OCI-LY1 (cell line): Measurements from ENCODE around the gene LCN6.
"Not testable (repeated sequence)": the region's sequence is repeated elsewhere in the genome, so short reads cannot be mapped to it uniquely, and the experiment has no call there.

ENCODE experiments used
- H2AFZ ChIP-seq: fragments of 200-600 bp; sonication (generic), shearing (Covaris generic); 2 replicates; pipeline ENCODE4 v1.6.0; 2014; ENCODE audit warnings: antibody characterized with exemption, mild to moderate bottlenecking, low read length
- H3F3A ChIP-seq: fragments of 200-600 bp; sonication (generic), shearing (Covaris generic); 2 replicates; pipeline ENCODE4 v1.6.0; 2014; ENCODE audit warnings: mild to moderate bottlenecking, antibody characterized with exemption, low read length, moderate library complexity; ENCODE audit not compliant: insufficient read depth
- H3K27ac ChIP-seq: fragments of 200-600 bp; sonication (generic); 2 replicates; pipeline ENCODE4 v1.5.1; 2014; ENCODE audit warnings: low read length, mixed run types, mild to moderate bottlenecking, low read depth; ENCODE audit not compliant: poor library complexity, severe bottlenecking
- H3K27me3 ChIP-seq: fragments of 200-600 bp; sonication (generic); 2 replicates; pipeline ENCODE4 v1.6.0; 2014; ENCODE audit warnings: antibody characterized with exemption, mild to moderate bottlenecking, low read length, moderate library complexity; ENCODE audit not compliant: insufficient read depth
- H3K36me3 ChIP-seq: fragments of 200-600 bp; sonication (generic); 2 replicates; pipeline ENCODE4 v1.6.1; 2014; ENCODE audit warnings: mild to moderate bottlenecking, antibody characterized with exemption, low read length, moderate library complexity, mixed read lengths; ENCODE audit not compliant: insufficient read depth
- H3K4me1 ChIP-seq: fragments of 200-600 bp; sonication (generic); 2 replicates; pipeline ENCODE4 v1.5.1; 2014; ENCODE audit warnings: mild to moderate bottlenecking, low read length, moderate library complexity; ENCODE audit not compliant: insufficient read depth, severe bottlenecking
- H3K4me2 ChIP-seq: fragments of 200-600 bp; sonication (generic), shearing (Covaris generic); 2 replicates; pipeline ENCODE4 v1.6.1; 2014; ENCODE audit warnings: low read length
- H3K4me3 ChIP-seq: fragments of 200-600 bp; sonication (generic); 2 replicates; pipeline ENCODE4 v1.5.1; 2014; ENCODE audit warnings: low read length, low read depth, mild to moderate bottlenecking, mixed read lengths; ENCODE audit not compliant: poor library complexity, severe bottlenecking
- H3K79me2 ChIP-seq: fragments of 200-600 bp; shearing (Covaris generic); 2 replicates; pipeline ENCODE4 v1.6.1; 2016; ENCODE audit warnings: mixed run types, low read length, mixed read lengths; ENCODE audit not compliant: insufficient read depth
- H3K9ac ChIP-seq: fragments of 200-600 bp; sonication (generic), shearing (Covaris generic); 2 replicates; pipeline ENCODE4 v1.6.1; 2014; ENCODE audit warnings: mild to moderate bottlenecking, low read length, mixed read lengths
- H3K9me2 ChIP-seq: fragments of 200-600 bp; sonication (generic), shearing (Covaris generic); 2 replicates; pipeline ENCODE4 v1.6.1; 2014; ENCODE audit warnings: low read depth, mild to moderate bottlenecking, low read length, mixed read lengths
- H3K9me3 ChIP-seq: fragments of 200-600 bp; shearing (Covaris generic); 2 replicates; pipeline ENCODE4 v1.6.1; 2014; ENCODE audit warnings: low read length, mixed read lengths
- H4K20me1 ChIP-seq: fragments of 200-600 bp; sonication (generic), shearing (Covaris generic); 2 replicates; pipeline ENCODE4 v1.6.0; 2016; ENCODE audit warnings: mild to moderate bottlenecking, low read length; ENCODE audit not compliant: insufficient read depth
- EZH2 ChIP-seq: fragments of 200-600 bp; sonication (generic), shearing (Covaris generic); IDR thresholded peaks from 2 replicates; pipeline ENCODE4 v1.8.0; 2017; ENCODE audit warnings: borderline replicate concordance, mixed run types, mild to moderate bottlenecking, antibody characterized with exemption, low read length, moderate library complexity, mixed read lengths
- TF ChIP-seq, protein P1 (sequence below): fragments of 200-600 bp; sonication (generic), shearing (Covaris generic); IDR thresholded peaks from 2 replicates; pipeline ENCODE4 v1.5.1; 2017; ENCODE audit warnings: mild to moderate bottlenecking, antibody characterized with exemption, low read length, moderate library complexity, mixed read lengths

Gene LCN6

DNA sequence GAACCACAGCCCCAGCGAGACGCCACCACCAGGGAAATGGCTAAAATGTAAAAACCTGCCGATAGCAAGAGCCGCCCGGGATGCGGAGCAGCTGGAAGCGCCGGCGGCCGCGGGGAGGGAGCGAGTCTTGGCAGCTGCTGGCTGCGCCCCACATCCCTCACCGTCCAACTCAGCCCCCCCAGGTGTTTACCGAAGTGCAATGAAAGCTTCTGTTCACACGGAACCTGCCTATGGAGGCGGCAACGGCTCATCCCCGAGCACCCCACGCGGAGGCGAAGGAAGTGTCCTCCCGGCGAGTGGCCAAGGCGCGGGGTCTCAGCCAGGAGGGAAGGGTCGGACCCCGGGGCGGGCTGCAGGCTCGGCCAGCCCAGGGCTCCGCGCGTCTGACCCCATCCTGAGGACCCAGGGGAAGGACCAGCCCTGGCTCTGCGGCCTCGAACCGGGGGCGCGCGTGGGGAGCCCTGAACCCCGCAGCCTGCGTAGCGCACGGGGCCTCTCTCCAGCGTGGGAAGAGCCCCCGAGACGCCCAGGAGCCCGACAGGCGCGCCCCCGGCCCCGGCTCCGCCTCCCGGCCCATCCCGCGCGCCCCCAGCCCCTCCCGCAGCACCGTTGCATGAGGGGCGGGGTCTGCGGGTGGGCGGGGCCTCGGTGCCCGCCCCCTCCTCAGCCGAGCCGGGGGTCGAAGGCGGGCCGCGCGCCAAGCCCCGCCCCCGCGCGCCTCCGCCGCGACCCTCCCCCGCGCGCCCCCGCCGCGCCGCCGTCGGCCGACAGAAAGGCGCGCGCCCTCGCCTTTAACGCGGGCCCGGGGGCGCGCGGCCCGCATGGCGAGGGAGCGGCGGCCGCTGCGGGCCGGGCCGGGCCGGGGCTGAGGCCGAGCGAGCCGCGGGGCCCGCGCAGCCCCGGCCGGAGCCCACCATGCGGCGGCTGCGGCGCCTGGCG is 36.3 kb downstream of the LCN6 start, which contains the start of gene DIPK1B:
Gene DIPK1B, plus strand, starts transcription at position 822 of the 939 bp plus-strand sequence. Its CDS starts 94 bp downstream, at position 916.
- Histone ChIP-seq H2AFZ (no peak within 1 kb of the TSS), H3K79me2 (no peaks in the 10 kb centered on the region), H3K9me3 (no peaks in the 10 kb centered on the region), H3K4me3 (peak within 1 kb of the TSS; percentile 48), H3K9ac (peak within 1 kb of the TSS; percentile 19; the same call in 1 of the 2 replicates), H3K9me2 (no peaks in the 10 kb centered on the region), H3F3A (no peaks in the 10 kb centered on the region), H3K4me2 (peak within 1 kb of the TSS; percentile 48), H4K20me1 (no peaks in the 10 kb centered on the region), H3K27me3 (peaks cover 10% of the 10 kb centered on the region; the same call in 1 of the 2 replicates), H3K4me1 (no peaks in the 10 kb centered on the region), H3K36me3 (no peaks in the 10 kb centered on the region), H3K27ac (no peak within 1 kb of the TSS)
- no peak for TF ChIP-seq EZH2
- TF ChIP-seq, protein P1, sequence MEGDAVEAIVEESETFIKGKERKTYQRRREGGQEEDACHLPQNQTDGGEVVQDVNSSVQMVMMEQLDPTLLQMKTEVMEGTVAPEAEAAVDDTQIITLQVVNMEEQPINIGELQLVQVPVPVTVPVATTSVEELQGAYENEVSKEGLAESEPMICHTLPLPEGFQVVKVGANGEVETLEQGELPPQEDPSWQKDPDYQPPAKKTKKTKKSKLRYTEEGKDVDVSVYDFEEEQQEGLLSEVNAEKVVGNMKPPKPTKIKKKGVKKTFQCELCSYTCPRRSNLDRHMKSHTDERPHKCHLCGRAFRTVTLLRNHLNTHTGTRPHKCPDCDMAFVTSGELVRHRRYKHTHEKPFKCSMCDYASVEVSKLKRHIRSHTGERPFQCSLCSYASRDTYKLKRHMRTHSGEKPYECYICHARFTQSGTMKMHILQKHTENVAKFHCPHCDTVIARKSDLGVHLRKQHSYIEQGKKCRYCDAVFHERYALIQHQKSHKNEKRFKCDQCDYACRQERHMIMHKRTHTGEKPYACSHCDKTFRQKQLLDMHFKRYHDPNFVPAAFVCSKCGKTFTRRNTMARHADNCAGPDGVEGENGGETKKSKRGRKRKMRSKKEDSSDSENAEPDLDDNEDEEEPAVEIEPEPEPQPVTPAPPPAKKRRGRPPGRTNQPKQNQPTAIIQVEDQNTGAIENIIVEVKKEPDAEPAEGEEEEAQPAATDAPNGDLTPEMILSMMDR: no peak

DNA sequence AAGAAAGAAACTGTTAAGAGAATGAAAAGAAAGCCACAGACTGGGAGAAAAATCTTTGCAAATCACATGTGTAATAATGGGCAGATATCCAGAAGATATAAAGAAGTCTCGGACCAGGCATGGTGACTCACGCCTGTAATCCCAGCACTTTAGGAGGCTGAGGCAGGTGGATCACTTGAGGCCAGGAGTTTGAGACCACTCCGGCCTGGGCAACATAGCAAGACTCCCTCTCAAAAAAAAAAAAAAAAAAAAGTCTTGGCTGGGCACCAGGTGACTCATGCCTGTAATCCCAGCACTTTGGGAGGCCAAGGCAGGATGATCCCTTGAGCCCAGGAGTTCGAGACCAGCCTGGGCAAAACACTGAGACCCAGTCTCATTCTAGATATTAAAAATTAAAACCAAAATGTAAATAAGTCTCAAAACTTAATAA is 37.1 kb downstream of the LCN6 start:
- not testable (repeated sequence) for H3K27ac ChIP-seq, H4K20me1 ChIP-seq, H3K9ac ChIP-seq, H3K36me3 ChIP-seq, H3K79me2 ChIP-seq, H3K4me1 ChIP-seq, H2AFZ ChIP-seq, H3K9me2 ChIP-seq, H3K4me2 ChIP-seq, H3K4me3 ChIP-seq, H3F3A ChIP-seq, H3K9me3 ChIP-seq
- H3K27me3 ChIP-seq: peaks cover 10% of the 10 kb centered on the region; the same call in 1 of the 2 replicates

DNA sequence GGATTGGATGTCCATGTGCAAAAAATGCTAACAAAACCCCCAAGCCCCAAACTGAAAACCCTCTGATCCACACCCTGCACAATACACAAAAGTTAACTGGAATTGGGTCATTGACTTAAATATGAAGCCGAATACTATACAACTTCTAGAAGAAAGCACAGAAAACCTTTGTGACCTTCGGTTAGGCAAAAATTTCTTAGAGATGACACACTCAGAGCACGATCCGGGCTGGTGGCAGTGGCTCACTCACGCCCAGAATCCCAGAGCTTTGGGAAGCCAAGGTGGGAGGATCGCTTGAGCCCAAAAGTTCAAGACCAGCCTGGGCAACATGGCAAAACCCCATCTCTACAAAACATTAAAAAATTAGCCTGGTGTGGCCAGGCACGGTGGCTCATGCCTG is 37.8 kb downstream of the LCN6 start:
- H3K36me3 ChIP-seq: no peaks in the 10 kb centered on the region
- H3K27ac ChIP-seq: no peak overlapping the region
- no peak overlapping the region for H3K4me3 ChIP-seq
- no peaks in the 10 kb centered on the region for H3K4me1 ChIP-seq
- no peak overlapping the region for H2AFZ ChIP-seq
- no peaks in the 10 kb centered on the region for H3K79me2 ChIP-seq
- H3K9ac ChIP-seq: no peak overlapping the region
- H3K4me2 ChIP-seq: no peak overlapping the region
- H3K27me3 ChIP-seq: peaks cover 11% of the 10 kb centered on the region; the same call in 1 of the 2 replicates
- no peaks in the 10 kb centered on the region for H3K9me3 ChIP-seq
- no peaks in the 10 kb centered on the region for H4K20me1 ChIP-seq
- no peaks in the 10 kb centered on the region for H3K9me2 ChIP-seq
- no peak for TF ChIP-seq EZH2
- H3F3A ChIP-seq: no peaks in the 10 kb centered on the region

DNA sequence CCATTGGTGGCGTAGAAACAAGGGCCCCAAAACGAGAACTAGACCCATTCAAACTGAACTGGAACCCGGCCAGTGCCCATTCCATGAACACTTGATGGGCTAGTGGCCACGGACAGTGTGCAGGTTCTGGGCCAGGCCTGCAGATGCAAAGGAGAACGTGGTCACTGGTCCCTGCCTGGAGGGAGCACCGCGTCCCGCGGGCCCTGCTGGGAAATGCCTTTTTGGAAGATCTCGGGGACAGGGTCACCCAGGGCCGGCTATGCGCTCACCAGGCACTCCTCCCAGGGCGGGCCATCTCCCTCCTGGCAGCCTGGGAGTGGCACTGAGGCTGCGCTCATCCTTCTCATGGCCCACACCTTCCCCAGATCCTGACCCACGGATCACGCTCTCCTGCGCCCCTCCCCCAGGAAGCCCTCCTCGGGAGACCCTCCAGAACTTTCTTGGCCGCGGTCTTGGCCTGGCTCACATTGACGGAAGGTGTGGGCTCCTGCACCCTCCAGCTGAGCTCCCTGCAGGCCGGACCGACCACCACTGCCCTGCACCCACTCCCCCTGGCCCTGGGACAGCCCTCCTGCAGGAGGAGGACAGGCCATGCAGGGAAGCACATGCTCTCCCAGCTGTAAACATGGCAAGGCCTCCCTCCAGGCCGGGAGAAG is 38.7 kb downstream of the LCN6 start:
- H3K27me3 ChIP-seq: peaks cover 15% of the 10 kb centered on the region; the same call in 1 of the 2 replicates
- no peaks in the 10 kb centered on the region for H3K4me1 ChIP-seq
- no peaks in the 10 kb centered on the region for H3K9me3 ChIP-seq
- H3K9me2 ChIP-seq: no peaks in the 10 kb centered on the region
- H3K9ac ChIP-seq: no peak overlapping the region
- H3K36me3 ChIP-seq: no peaks in the 10 kb centered on the region
- no peaks in the 10 kb centered on the region for H3F3A ChIP-seq
- H2AFZ ChIP-seq: no peak overlapping the region
- H3K79me2 ChIP-seq: no peaks in the 10 kb centered on the region
- H3K4me2 ChIP-seq: no peak overlapping the region
- no peak for TF ChIP-seq EZH2
- TF ChIP-seq, protein P1: no peak
- no peak overlapping the region for H3K27ac ChIP-seq
- no peak overlapping the region for H3K4me3 ChIP-seq
- H4K20me1 ChIP-seq: no peaks in the 10 kb centered on the region
